HCT116 (cell line): Measurements from ENCODE around the gene ARHGEF11. TPM values are rescaled to one million over a fixed set of nuclear protein-coding genes. Genes with fewer than 3 reads are reported as not detected.
A peak's percentile ranks its signal among the peaks of the same experiment; 100 is the strongest.

Experiments used
- ATAC-seq: fragments of 200-7000 bp; cut with Tn5 transposase; 2 replicates; pipeline ENCODE4 v1.9.1; 2020; ENCODE audit warnings: mild to moderate bottlenecking, moderate library complexity
- BruUV-seq: library from RNA; stranded (reverse); fragments of 400-500 nt; replicated peaks from 2 replicates; lab custom pipeline; 2021; lab: Mats Ljungman, UMichigan
- CTCF ChIA-PET: fragments of 300-600 bp; sonication (Branson Sonifier 250); formaldehyde crosslinking; loops from one replicate; lab custom pipeline; 2021; ENCODE audit warnings: antibody characterized with exemption; lab: Charles Lee
- POLR2A ChIA-PET: fragments of 300-600, 350-600 bp; sonication (Branson Sonifier 250); formaldehyde crosslinking; loops from one replicate; lab custom pipeline; 2021; ENCODE audit warnings: antibody characterized with exemption; lab: Charles Lee
- RAD21 ChIA-PET, 2 experiments: fragments of 300-600 bp; sonication (Branson Sonifier 250); formaldehyde crosslinking; loops; one replicate each; lab custom pipeline; 2023; ENCODE audit warnings: low total read pairs in 2 of 2; ENCODE audit not compliant: uncharacterized antibody in 2 of 2, unreplicated experiment in 2 of 2, low non-redundant PET in 1 of 2; lab: Charles Lee
- DNase-seq: peaks from one replicate; pipeline ENCODE4 v3.0.0-alpha.2; 2010; ENCODE audit warnings: low read depth, low spot score
- H2AFZ ChIP-seq: fragments of 200-600 bp; shearing (Covaris generic), sonication (generic); 2 replicates; pipeline ENCODE4 v1.6.1; 2017; ENCODE audit warnings: low read depth, mixed run types, mixed read lengths, antibody characterized with exemption, low read length; ENCODE audit not compliant: poor library complexity, severe bottlenecking
- H3K27ac ChIP-seq: 2 replicates; pipeline ENCODE4 v1.5.1; 2012; ENCODE audit warnings: low read depth, low read length
- H3K27me3 ChIP-seq: fragments of 200-600 bp; sonication (generic); 2 replicates; pipeline ENCODE4 v1.6.1; 2016; ENCODE audit warnings: mixed run types, low read length, mixed read lengths; ENCODE audit not compliant: insufficient read depth
- H3K36me3 ChIP-seq, 2 experiments: fragments of 200-500 bp in 1 of 2; fragments of 200-600 bp in 1 of 2; sonication (Bioruptor generic) in 1 of 2; sonication (generic) in 1 of 2; 2 replicates each; pipeline versions ENCODE4 v1.5.1 to v1.6.1; 2014 to 2016; ENCODE audit warnings: low read length in 2 of 2, inconsistent platforms in 1 of 2, mixed read lengths in 1 of 2, mixed run types in 1 of 2; ENCODE audit not compliant: insufficient read depth in 2 of 2, control insufficient read depth in 1 of 2
- H3K4me1 ChIP-seq, 2 experiments: fragments of 200-600 bp in 1 of 2; sonication (generic) in 1 of 2; 2 replicates each; pipeline versions ENCODE4 v1.5.1 to v1.6.1; 2012 to 2017; ENCODE audit warnings: low read length in 2 of 2, inconsistent platforms in 1 of 2, mild to moderate bottlenecking in 1 of 2, mixed read lengths in 1 of 2, mixed run types in 1 of 2, moderate library complexity in 1 of 2; ENCODE audit not compliant: insufficient read depth in 2 of 2, control insufficient read depth in 1 of 2
- H3K4me2 ChIP-seq: fragments of 200-600 bp; sonication (generic); 2 replicates; pipeline ENCODE4 v1.6.1; 2017; ENCODE audit warnings: mixed run types, low read length, mixed read lengths
- H3K4me3 ChIP-seq, 2 experiments: fragments of 200-600 bp in 1 of 2; sonication (generic) in 1 of 2; replicated peaks in 1 of 2; 2 replicates each; pipeline ENCODE4 v1.5.1; 2011 to 2016; ENCODE audit warnings: low read length in 2 of 2, control low read depth in 1 of 2, low read depth in 1 of 2, mild to moderate bottlenecking in 1 of 2, mixed read lengths in 1 of 2, mixed run types in 1 of 2
- H3K79me2 ChIP-seq: fragments of 200-600 bp; sonication (generic); 2 replicates; pipeline ENCODE4 v1.6.1; 2017; ENCODE audit warnings: mild to moderate bottlenecking, mixed run types, low read length, moderate library complexity, mixed read lengths; ENCODE audit not compliant: insufficient read depth
- H3K9ac ChIP-seq: fragments of 200-600 bp; sonication (generic); 2 replicates; pipeline ENCODE4 v1.6.1; 2016; ENCODE audit warnings: low read length, mixed read lengths
- H3K9me2 ChIP-seq: fragments of 200-600 bp; sonication (generic), shearing (Covaris generic); 2 replicates; pipeline ENCODE4 v1.6.1; 2017; ENCODE audit warnings: mixed run types, mild to moderate bottlenecking, moderate library complexity; ENCODE audit not compliant: insufficient read depth
- H3K9me3 ChIP-seq, 2 experiments: fragments of 200-500 bp in 1 of 2; fragments of 200-600 bp in 1 of 2; sonication (Bioruptor generic) in 1 of 2; sonication (generic) in 1 of 2; 2 replicates each; pipeline ENCODE4 v1.6.1; 2014 to 2017; ENCODE audit warnings: low read length in 2 of 2, mixed read lengths in 2 of 2, inconsistent platforms in 1 of 2, low read depth in 1 of 2, mild to moderate bottlenecking in 1 of 2, mixed run types in 1 of 2, moderate library complexity in 1 of 2; ENCODE audit not compliant: control insufficient read depth in 1 of 2, insufficient read depth in 1 of 2
- H4K20me1 ChIP-seq: fragments of 200-600 bp; sonication (generic), shearing (Covaris generic); 2 replicates; pipeline ENCODE4 v1.6.1; 2017; ENCODE audit warnings: mixed run types, mild to moderate bottlenecking, moderate library complexity; ENCODE audit not compliant: insufficient read depth
- CTCF ChIP-seq, 3 experiments: fragments of 200-600 bp in 1 of 3; sonication (generic) in 1 of 3; IDR thresholded peaks in 2 of 3; conservative IDR thresholded peaks in 1 of 3; 2 replicates each; pipeline ENCODE4 v1.5.1; 2012 to 2017; ENCODE audit warnings: low read depth in 2 of 3, low read length in 2 of 3, antibody characterized with exemption in 1 of 3, borderline replicate concordance in 1 of 3, control low read depth in 1 of 3, mild to moderate bottlenecking in 1 of 3, mixed read lengths in 1 of 3, mixed run types in 1 of 3, moderate library complexity in 1 of 3; ENCODE audit not compliant: insufficient read depth in 1 of 3
- EGR1 ChIP-seq: IDR thresholded peaks from 2 replicates; pipeline ENCODE4 v1.6.1; 2012; ENCODE audit warnings: low read depth
- RAD21 ChIP-seq: IDR thresholded peaks from 2 replicates; pipeline ENCODE4 v1.6.1; 2012; ENCODE audit warnings: low read depth, mild to moderate bottlenecking
- REST ChIP-seq: IDR thresholded peaks from 2 replicates; pipeline ENCODE4 v1.6.1; 2012; ENCODE audit warnings: low read depth
- SIN3A ChIP-seq: IDR thresholded peaks from 2 replicates; pipeline ENCODE4 v1.6.1; 2012; ENCODE audit warnings: low read depth
- intact Hi-C: fragments of 100-400 bp; cut with micrococcal nuclease; formaldehyde crosslinking; loops from 2 replicates; pipeline ENCODE4 v1.10.0; 2022
- total RNA-seq: library from RNA; stranded (reverse); gene quantifications from one replicate; pipeline ENCODE4 v1.2.1, GENCODE V29; 2021; ENCODE audit not compliant: unreplicated experiment

ARHGEF11 gene
- total RNA-seq, 1 experiment from 2014 or later: 28.9 TPM

- intact Hi-C loops: loop anchor here (1.0 to 10.0 kb wide), 5 partner anchors 35 to 303 kb away; no protein-coding TSS in a partner anchor
- Histone ChIP-seq H3K79me2 (no peaks in the 10 kb centered on the region), H3K4me1 (peaks cover 20 to 31% of the 10 kb centered on the region in 2 experiments), H3K36me3 (no peaks in the 10 kb centered on the region), H4K20me1 (no peaks in the 10 kb centered on the region), H3K27me3 (peaks cover 6% of the 10 kb centered on the region; the same call in 1 of the 2 replicates), H3K9ac (peak overlapping the region; percentile 60), H3K4me2 (peak overlapping the region; percentile 93), H3K4me3 (peak overlapping the region; percentile 38 to 59), H3K9me3 (no peaks in the 10 kb centered on the region), H3K9me2 (no peaks in the 10 kb centered on the region), H2AFZ (no peak overlapping the region), H3K27ac (peak overlapping the region; percentile 12; the same call in 1 of the 2 replicates)
- CTCF ChIA-PET: interaction anchor here (0.6 to 4.0 kb wide), 32 partner anchors 9 to 300 kb away, joined by 3 to 62 read pairs (median 4); partner anchors contain the start of genes CRABP2, INSRR, ISG20L2 and METTL25B
- peak; percentile 79 for TF ChIP-seq EGR1
- TF ChIP-seq CTCF (IDR thresholded peaks at IDR 0.05 in 2 of 3, conservative IDR thresholded peaks at IDR 0.05 in 1 of 3; ENCODE audit: borderline replicate concordance in 1 of 3, insufficient read depth in 1 of 3, low read depth in 2 of 3, low read length in 2 of 3): peak; percentile 81 to 93 (median 81)
- TF ChIP-seq REST: no peak
- no peak for TF ChIP-seq SIN3A
- peak; percentile 97 for TF ChIP-seq RAD21
- peak; percentile 66 for DNase-seq
- POLR2A ChIA-PET: interaction anchor here (1.4 kb wide), 1 partner anchor 38 kb away, joined by 7 read pairs; no protein-coding TSS in a partner anchor
- ATAC-seq: peak; percentile 89
- BruUV-seq: no TSS peak
- RAD21 ChIA-PET: interaction anchor here (0.7 to 1.2 kb wide), 5 partner anchors 33 to 239 kb away, joined by 3 to 5 read pairs (median 4); no protein-coding TSS in a partner anchor
These were observed 118.1 kb downstream of the ARHGEF11 start for GRCh38 chr1:156927215-156928042.
